Mesenchymal stem cell (in vitro differentiated cells and primary cell): ENCODE data around the gene FOXK2.

Experiments used
- DNase-seq: peaks from one replicate; pipeline ENCODE4 v3.0.0-alpha.2; 2013
- H2AFZ ChIP-seq: one replicate; pipeline ENCODE4 v1.6.1; 2013; ENCODE audit warnings: low read depth, mild to moderate bottlenecking, control low read depth, inconsistent platforms, low read length, moderate library complexity
- H2AK5ac ChIP-seq: 2 replicates; pipeline ENCODE4 v1.6.1; 2013; ENCODE audit warnings: low read length, moderate library complexity, mild to moderate bottlenecking, inconsistent platforms; ENCODE audit not compliant: severe bottlenecking
- H2BK120ac ChIP-seq: one replicate; pipeline ENCODE4 v1.6.1; 2013; ENCODE audit warnings: low read depth, mild to moderate bottlenecking, inconsistent platforms, low read length, moderate library complexity
- H2BK12ac ChIP-seq, 2 experiments: one replicate each; pipeline ENCODE4 v1.6.1; 2013; ENCODE audit warnings: inconsistent platforms in 2 of 2, low read length in 2 of 2, mild to moderate bottlenecking in 2 of 2, moderate library complexity in 2 of 2, control low read depth in 1 of 2
- H2BK15ac ChIP-seq: one replicate; pipeline ENCODE4 v1.6.1; 2013; ENCODE audit warnings: mild to moderate bottlenecking, low read depth, inconsistent platforms; ENCODE audit not compliant: poor library complexity, severe bottlenecking
- H2BK5ac ChIP-seq: 2 replicates; pipeline ENCODE4 v1.6.1; 2013; ENCODE audit warnings: low read depth, mild to moderate bottlenecking, low read length, control low read depth, inconsistent platforms; ENCODE audit not compliant: poor library complexity, severe bottlenecking
- H3K14ac ChIP-seq, 2 experiments: one replicate each; pipeline ENCODE4 v1.6.1; 2013; ENCODE audit warnings: inconsistent platforms in 2 of 2, low read length in 2 of 2, control low read depth in 1 of 2, mild to moderate bottlenecking in 1 of 2, moderate library complexity in 1 of 2
- H3K18ac ChIP-seq, 2 experiments: one replicate each; pipeline ENCODE4 v1.6.1; 2013; ENCODE audit warnings: inconsistent platforms in 2 of 2, low read length in 2 of 2, control low read depth in 1 of 2, low read depth in 1 of 2, mild to moderate bottlenecking in 1 of 2
- H3K23ac ChIP-seq, 2 experiments: one replicate each; pipeline ENCODE4 v1.6.1; 2013; ENCODE audit warnings: inconsistent platforms in 2 of 2, low read length in 2 of 2, mild to moderate bottlenecking in 2 of 2, moderate library complexity in 2 of 2, control low read depth in 1 of 2
- H3K27ac ChIP-seq: 2 replicates; pipeline ENCODE4 v1.5.1; 2013; ENCODE audit warnings: mild to moderate bottlenecking, moderate library complexity, low read length, control low read depth, inconsistent platforms; ENCODE audit not compliant: poor library complexity, severe bottlenecking
- H3K27me3 ChIP-seq, 2 experiments: 2 replicates each; pipeline versions ENCODE4 v1.6.1 to v1.7.0; 2013; ENCODE audit warnings: low read length in 2 of 2, mild to moderate bottlenecking in 2 of 2, moderate library complexity in 2 of 2, control low read depth in 1 of 2, inconsistent platforms in 1 of 2; ENCODE audit not compliant: control insufficient read depth in 1 of 2, insufficient read depth in 1 of 2
- H3K36me3 ChIP-seq, 2 experiments: 2 replicates each; pipeline versions ENCODE4 v1.6.1 to v1.7.0; 2013; ENCODE audit warnings: low read length in 2 of 2, control low read depth in 1 of 2, inconsistent platforms in 1 of 2, low read depth in 1 of 2, mild to moderate bottlenecking in 1 of 2; ENCODE audit not compliant: insufficient read depth in 2 of 2, control insufficient read depth in 1 of 2
- H3K4ac ChIP-seq, 2 experiments: one replicate each; pipeline ENCODE4 v1.6.1; 2013; ENCODE audit warnings: inconsistent platforms in 2 of 2, low read length in 2 of 2, mild to moderate bottlenecking in 2 of 2, moderate library complexity in 2 of 2, control low read depth in 1 of 2, low read depth in 1 of 2
- H3K4me1 ChIP-seq: 2 replicates; pipeline ENCODE4 v1.6.1; 2013; ENCODE audit warnings: low read depth, low read length, control low read depth; ENCODE audit not compliant: control insufficient read depth, insufficient read depth
- H3K4me2 ChIP-seq: 2 replicates; pipeline ENCODE4 v1.6.1; 2013; ENCODE audit warnings: low read length, mild to moderate bottlenecking, inconsistent platforms; ENCODE audit not compliant: poor library complexity, severe bottlenecking
- H3K4me3 ChIP-seq, 2 experiments: 2 replicates each; pipeline versions ENCODE4 v1.5.1 to v1.7.0; 2013; ENCODE audit warnings: low read length in 2 of 2, mild to moderate bottlenecking in 2 of 2, control low read depth in 1 of 2, low read depth in 1 of 2; ENCODE audit not compliant: insufficient read depth in 1 of 2
- H3K79me1 ChIP-seq: replicated peaks from 2 replicates; pipeline ENCODE4 v1.6.1; 2013; ENCODE audit warnings: mild to moderate bottlenecking, control low read depth, low read length, inconsistent platforms; ENCODE audit not compliant: poor library complexity, severe bottlenecking
- H3K9ac ChIP-seq: 2 replicates; pipeline ENCODE4 v1.7.0; 2013; ENCODE audit warnings: mild to moderate bottlenecking, low read length, moderate library complexity
- H3K9me3 ChIP-seq: 2 replicates; pipeline ENCODE4 v1.7.0; 2013; ENCODE audit warnings: mild to moderate bottlenecking, low read length; ENCODE audit not compliant: control insufficient read depth
- H4K8ac ChIP-seq: one replicate; pipeline ENCODE4 v1.6.1; 2013; ENCODE audit warnings: inconsistent platforms, mild to moderate bottlenecking, low read length, moderate library complexity
- H4K91ac ChIP-seq: one replicate; pipeline ENCODE4 v1.6.1; 2013; ENCODE audit warnings: mild to moderate bottlenecking, low read length, inconsistent platforms
- WGBS: methylation state at CpG from one replicate; pipeline ENCODE4 v1.1.7; 2013; ENCODE audit warnings: mixed read lengths; 5-methylcytosine and 5-hydroxymethylcytosine counted together

The FOXK2 gene

GRCh38 chr17:82631544-82631943 lies 112.0 kb downstream of the FOXK2 start:
- Histone ChIP-seq H3K9ac (no peak overlapping the region), H3K79me1 (peaks cover 31% of the 10 kb centered on the region), H2BK12ac (no peak overlapping the region), H2BK5ac (no peak overlapping the region), H2BK15ac (no peak overlapping the region), H2AFZ (no peak overlapping the region), H3K4me2 (no peak overlapping the region), H3K4ac (no peak overlapping the region), H3K27me3 (no peaks in the 10 kb centered on the region), H3K27ac (no peak overlapping the region), H3K36me3 (peaks cover 51 to 54% of the 10 kb centered on the region in 2 experiments), H4K91ac (no peak overlapping the region), H3K14ac (no peak overlapping the region), H3K18ac (no peak overlapping the region), H2BK120ac (no peak overlapping the region), H3K23ac (no peak overlapping the region), H3K4me3 (no peak overlapping the region), H3K4me1 (peaks cover 1% of the 10 kb centered on the region), H4K8ac (no peak overlapping the region), H2AK5ac (no peak overlapping the region), H3K9me3 (no peaks in the 10 kb centered on the region)
- DNase-seq: no peak
- 81% methylated on average over 4 of the region's 6 CpGs for WGBS

DNA sequence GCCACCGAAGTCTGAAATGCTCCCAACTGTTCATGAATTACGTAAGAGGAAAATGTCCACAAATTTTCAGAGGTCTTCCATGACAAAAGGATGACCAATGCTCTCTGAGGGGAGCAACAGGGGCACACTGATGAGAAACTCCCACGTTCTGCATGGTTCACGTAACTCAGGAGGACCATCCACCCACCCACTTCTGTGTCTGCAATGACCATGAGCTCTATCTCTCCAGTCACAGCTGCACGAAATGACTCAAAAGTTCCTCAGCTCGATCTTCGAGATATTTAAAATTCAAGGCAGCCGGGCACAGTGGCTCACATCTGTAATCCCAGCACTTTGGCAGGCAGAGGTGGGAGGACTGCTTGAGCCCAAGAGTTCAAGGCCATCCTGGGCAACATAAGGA lies 112.9 kb downstream of the FOXK2 start:
- no peak overlapping the region for H2AK5ac ChIP-seq
- H3K27me3 ChIP-seq: no peaks in the 10 kb centered on the region
- no peak overlapping the region for H3K4me3 ChIP-seq
- H2AFZ ChIP-seq: no peak overlapping the region
- no peak for DNase-seq
- no peak overlapping the region for H3K18ac ChIP-seq
- no peak overlapping the region for H2BK12ac ChIP-seq
- H3K4me1 ChIP-seq: no peaks in the 10 kb centered on the region
- H2BK15ac ChIP-seq: no peak overlapping the region
- peaks cover 24% of the 10 kb centered on the region for H3K79me1 ChIP-seq
- H4K8ac ChIP-seq: no peak overlapping the region
- no peak overlapping the region for H2BK5ac ChIP-seq
- no peak overlapping the region for H3K23ac ChIP-seq
- H3K36me3 ChIP-seq: peaks cover 43 to 51% of the 10 kb centered on the region in 2 experiments
- no peaks in the 10 kb centered on the region for H3K9me3 ChIP-seq
- no peak overlapping the region for H3K4ac ChIP-seq
- 95% methylated on average over 8 of the region's 8 CpGs for WGBS
- H4K91ac ChIP-seq: no peak overlapping the region
- H2BK120ac ChIP-seq: no peak overlapping the region
- no peak overlapping the region for H3K9ac ChIP-seq
- no peak overlapping the region for H3K4me2 ChIP-seq
- H3K14ac ChIP-seq: no peak overlapping the region
- no peak overlapping the region for H3K27ac ChIP-seq

- Histone ChIP-seq H3K23ac (no peak overlapping the region), H3K27me3 (no peaks in the 10 kb centered on the region), H3K79me1 (peaks cover 18% of the 10 kb centered on the region), H3K18ac (no peak overlapping the region), H3K36me3 (peaks cover 34 to 44% of the 10 kb centered on the region in 2 experiments), H3K4me1 (no peaks in the 10 kb centered on the region), H3K14ac (no peak overlapping the region), H2BK120ac (no peak overlapping the region), H3K4me3 (no peak overlapping the region), H3K9me3 (no peaks in the 10 kb centered on the region), H2BK12ac (no peak overlapping the region), H3K4me2 (no peak overlapping the region), H2AFZ (no peak overlapping the region), H3K27ac (no peak overlapping the region), H3K9ac (no peak overlapping the region), H2BK15ac (no peak overlapping the region), H3K4ac (no peak overlapping the region), H2BK5ac (no peak overlapping the region), H4K8ac (no peak overlapping the region), H2AK5ac (no peak overlapping the region), H4K91ac (no peak overlapping the region)
- DNase-seq: no peak
These were observed 113.8 kb downstream of the FOXK2 start for GRCh38 chr17:82633343-82633742.

DNA sequence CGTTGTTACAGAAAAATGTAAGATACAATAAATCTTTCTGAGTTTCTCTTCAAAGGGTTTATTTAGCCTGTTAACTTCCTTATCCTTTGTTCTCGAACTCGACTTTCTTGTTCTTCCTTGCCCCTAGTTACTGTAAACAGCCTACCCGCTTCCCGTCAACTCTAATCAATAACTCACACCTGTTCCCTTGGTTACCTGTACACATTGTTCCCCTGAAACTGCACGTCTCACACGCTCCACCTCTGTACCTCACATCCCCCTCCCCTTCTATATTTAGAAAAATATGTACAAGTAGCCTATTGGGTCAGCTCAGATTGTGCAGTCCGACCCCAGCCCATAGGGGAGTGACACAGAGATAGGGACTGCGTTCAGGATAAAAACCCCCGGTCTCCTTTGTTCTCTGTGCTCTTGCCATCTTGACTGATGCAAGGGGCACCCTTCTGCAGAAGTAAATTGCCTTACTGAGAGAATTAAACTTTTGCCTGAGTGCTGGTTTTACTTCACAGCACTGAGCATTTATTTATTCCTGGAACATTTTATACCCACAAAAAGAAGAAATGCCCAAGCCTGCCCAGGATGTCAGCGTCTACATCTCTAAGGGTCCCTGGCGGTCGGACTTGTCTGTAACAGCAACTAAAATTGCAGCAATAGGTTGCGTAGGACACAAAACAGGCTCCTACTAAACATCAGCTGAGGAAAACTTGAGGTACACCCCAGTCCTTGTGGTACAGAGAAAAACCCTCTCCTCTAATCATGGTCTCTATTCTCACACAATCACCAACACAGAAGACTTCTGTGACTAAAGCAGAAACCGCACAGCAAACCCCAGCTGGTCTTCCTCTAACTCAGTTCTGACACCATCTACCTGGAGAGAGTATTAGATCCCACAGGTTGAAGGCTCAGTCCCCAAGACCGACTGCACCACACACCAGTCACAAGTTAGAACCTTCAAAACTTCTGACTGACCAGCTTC lies 117.4 kb downstream of the FOXK2 start:
- no peak overlapping the region for H4K91ac ChIP-seq
- DNase-seq: no peak
- H3K4ac ChIP-seq: no peak overlapping the region
- H3K4me2 ChIP-seq: no peak overlapping the region
- no peak overlapping the region for H3K14ac ChIP-seq
- no peak overlapping the region for H3K9ac ChIP-seq
- no peak overlapping the region for H2AK5ac ChIP-seq
- no peak overlapping the region for H3K18ac ChIP-seq
- 96% methylated on average over 15 of the region's 16 CpGs for WGBS
- H2BK15ac ChIP-seq: no peak overlapping the region
- H3K27ac ChIP-seq: no peak overlapping the region
- no peak overlapping the region for H4K8ac ChIP-seq
- no peaks in the 10 kb centered on the region for H3K27me3 ChIP-seq
- peaks cover 11% of the 10 kb centered on the region for H3K79me1 ChIP-seq
- no peak overlapping the region for H3K4me3 ChIP-seq
- peaks cover 33 to 48% of the 10 kb centered on the region in 2 experiments for H3K36me3 ChIP-seq
- H2AFZ ChIP-seq: no peak overlapping the region
- no peak overlapping the region for H2BK12ac ChIP-seq
- H3K9me3 ChIP-seq: no peaks in the 10 kb centered on the region
- no peak overlapping the region for H2BK120ac ChIP-seq
- peaks cover 5% of the 10 kb centered on the region for H3K4me1 ChIP-seq
- H2BK5ac ChIP-seq: no peak overlapping the region
- H3K23ac ChIP-seq: no peak overlapping the region
